GM19240 (cell line): Measurements from ENCODE around the gene MSI2.

Source experiments
- DNase-seq: peaks from one replicate; pipeline ENCODE4 v3.0.0; 2011; ENCODE audit warnings: low spot score; ENCODE audit not compliant: insufficient read length

MSI2 gene

DNA sequence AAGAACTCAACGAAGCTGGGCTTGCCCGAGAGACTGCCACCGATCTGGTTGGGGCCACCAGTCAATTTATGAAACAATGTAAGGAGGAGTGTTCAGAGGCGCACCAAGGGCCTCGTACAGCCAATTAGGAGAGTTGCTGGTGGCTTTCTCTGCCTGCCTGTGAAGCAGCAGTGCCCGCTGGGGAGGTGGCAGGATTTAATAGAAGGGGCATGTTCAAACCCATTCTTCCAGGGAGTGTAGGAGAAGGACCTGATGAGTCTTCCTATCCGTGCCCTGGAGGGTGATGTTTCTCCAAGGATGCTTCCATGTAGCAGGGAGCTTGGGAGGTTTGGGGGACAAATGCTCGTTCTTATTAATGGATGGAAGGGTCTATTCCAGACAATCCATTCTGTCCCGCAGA is 310.4 kb downstream of the MSI2 start:
- no peak for DNase-seq

DNA sequence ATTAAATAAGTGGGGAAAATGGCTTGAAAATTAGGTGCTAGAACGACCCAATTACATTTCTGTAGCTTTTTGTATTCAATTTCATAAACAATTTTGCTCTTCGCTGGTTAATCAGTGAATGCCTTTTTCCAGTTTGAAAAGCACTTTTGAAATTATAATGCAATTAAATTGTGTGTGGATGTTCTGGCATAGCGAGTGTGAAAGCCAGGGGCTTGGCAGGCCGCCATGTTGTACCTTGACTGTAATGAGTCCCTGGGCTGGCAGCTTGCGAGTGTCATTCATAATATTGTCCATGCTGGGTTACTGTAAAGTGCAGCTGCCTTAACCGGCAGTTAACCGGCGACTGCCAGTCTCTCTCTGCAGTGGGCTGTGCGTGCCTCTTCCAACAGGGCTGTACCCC is 310.9 kb downstream of the MSI2 start:
- DNase-seq: no peak

DNA sequence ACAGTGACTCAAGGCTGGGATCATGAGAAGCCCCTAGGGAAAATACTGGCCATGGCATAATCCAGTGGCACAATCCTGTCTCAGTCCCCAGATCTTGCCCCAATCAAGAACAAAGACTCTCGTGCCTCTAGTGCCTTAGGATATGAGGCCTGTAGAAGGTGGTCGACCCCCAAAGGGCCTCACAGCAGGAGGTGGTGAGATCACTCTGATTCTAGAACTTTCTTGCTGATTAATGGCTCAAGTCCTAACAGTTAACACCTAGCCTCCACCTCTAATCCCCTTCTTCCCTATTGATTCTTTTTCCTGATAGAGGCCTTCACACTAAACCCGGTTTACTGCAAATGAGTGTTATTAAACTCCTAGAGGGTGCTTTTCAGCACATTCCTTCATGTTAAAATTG is 312.0 kb downstream of the MSI2 start:
- no peak for DNase-seq

DNA sequence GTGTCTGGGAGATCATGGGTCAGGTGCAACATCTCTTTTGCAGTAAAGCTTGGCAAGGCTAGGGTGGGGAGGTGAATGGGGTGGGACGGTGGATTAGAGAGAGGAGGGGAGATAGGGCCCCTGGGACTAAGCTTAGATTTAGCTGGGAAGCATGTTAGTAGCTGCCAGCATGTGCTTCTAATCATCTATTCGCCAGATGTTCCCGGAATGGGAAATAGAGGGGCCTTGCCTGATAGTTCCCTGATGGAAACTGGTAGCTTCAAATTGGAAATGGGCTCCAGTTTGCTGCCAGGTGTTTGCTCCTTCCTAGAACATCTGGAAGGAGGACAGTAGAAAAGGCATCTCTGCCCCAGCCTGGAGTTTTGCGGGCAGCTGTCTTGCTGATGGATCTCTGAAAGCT is 312.7 kb downstream of the MSI2 start:
- no peak for DNase-seq

DNA sequence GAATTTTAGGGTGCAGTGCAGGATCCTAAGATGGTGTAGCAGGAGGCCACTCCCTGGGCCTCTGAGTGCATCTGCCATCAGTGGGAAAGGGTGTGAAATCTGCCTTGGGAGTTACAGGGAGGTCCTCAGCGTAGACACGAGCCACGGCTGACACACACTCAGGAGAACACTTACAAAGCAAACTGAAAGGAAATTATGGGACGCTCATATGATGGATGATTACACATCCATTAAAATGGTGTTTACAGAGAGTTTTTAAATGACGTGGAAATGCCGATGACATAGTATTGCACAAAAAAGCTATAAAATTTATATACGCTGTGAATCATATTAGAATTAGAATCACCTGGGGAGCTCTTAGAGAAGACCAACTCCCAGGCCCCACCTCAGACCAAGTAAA is 313.5 kb downstream of the MSI2 start:
- no peak for DNase-seq

DNA sequence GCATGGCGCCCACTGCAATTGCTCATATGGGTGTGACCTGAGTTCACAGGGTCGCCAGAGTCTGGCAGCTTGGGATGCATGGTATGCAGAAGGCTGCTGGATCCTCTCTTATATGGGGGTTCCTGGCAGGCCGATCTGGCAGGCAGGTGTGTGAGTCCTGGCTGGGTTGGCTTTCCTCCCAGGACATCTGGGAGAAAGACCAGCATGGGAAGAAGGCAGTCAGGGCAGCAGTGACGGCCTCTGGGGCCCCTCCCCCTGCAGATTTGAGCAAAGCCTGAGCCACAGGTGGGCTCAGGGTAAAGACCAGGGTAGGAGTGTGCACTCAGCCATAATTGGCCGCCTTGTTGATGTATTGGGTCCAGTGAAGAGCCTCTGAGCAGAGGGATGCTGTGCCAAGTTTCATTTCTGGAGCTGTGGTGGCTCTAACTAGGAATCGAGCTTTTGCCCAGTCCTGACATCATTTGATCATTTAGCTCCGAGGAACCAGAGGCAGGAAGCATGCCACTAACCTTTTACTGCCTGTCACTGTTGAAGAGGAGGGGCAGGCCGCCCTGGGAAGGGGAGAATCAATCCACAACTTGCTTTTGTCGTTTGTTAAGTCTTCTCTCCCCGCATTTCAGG is 314.5 kb downstream of the MSI2 start:
- DNase-seq: no peak

DNA sequence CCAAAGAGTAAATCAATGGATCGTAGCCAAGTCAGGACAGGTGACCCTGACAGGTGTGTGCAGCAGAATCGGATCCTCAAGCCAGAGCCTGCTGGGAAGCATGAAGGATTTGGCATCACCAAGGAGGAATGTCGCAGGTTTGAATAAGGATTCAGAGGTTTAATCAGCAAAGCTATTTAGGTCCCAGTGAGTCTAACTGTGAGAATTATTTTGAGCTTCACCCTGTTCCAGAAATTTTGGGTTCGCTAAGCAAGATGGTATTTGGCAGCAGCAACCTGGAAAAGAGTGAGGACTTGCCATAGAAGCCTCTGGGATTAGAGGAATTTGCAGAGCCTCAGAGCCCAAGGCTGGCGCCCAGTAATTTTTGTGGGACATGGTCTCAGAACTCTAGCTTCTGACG is 315.7 kb downstream of the MSI2 start:
- no peak for DNase-seq

DNA sequence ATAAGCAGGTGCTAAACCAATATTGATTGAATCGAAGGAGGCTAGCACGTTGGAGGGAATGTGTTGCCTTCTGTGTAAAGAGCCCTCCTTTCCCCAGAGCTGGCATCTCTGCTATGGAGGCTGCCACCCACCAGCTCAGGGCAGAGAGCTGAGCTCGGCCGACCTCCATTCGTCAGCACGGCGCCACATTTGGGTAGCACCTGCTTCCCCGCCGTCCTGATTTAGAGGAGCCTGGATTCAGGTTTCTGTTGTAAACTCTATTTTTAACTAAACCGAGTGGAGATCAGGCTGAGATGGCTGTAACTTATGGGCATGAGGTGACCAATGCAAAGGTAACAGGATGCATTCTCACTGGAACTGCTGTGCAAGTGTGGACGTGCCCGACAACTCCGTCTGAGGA is 316.3 kb downstream of the MSI2 start:
- no peak for DNase-seq

DNA sequence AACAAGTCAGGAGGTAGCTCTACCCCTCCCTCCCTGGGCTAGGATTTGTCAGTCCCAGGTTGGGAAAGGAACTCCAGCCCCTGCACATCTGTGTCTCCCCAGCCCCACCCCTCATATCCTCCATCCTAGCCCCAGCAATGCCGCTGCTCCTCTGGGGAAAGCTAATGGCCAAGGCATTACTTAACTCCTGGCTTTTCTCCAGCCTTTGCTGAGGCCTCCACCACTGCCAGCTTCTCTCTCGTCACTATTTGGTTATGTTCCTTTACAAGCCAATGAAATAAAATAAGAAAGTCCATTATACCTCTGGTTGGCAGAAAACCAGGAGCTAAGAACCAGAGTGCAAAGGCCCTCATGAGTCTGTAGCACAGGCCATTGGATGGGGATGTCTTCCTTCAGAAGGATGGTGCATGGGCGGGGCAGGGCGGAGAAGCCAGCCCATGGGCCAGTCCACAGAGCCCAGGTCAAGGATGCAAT is 317.8 kb downstream of the MSI2 start:
- no peak for DNase-seq

DNA sequence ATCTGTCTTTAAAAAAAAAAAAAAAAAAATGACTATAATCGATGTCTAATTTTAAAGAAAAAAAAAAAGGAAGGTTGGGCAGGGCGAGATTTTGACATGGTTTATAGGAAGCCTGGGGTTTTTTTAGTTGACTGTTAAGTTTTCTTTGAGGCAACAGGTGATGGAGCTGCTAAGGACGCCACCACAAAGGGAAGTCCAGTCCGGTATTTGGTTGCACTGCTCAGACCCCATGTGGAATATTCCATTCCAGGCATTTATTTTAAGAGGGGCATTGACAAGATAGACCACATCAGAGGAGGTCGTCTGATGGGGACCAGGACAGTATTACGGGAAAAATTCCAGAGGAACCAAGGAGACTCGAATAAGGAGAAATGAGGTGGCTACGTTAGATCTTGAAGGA is 320.4 kb downstream of the MSI2 start:
- DNase-seq: no peak

DNA sequence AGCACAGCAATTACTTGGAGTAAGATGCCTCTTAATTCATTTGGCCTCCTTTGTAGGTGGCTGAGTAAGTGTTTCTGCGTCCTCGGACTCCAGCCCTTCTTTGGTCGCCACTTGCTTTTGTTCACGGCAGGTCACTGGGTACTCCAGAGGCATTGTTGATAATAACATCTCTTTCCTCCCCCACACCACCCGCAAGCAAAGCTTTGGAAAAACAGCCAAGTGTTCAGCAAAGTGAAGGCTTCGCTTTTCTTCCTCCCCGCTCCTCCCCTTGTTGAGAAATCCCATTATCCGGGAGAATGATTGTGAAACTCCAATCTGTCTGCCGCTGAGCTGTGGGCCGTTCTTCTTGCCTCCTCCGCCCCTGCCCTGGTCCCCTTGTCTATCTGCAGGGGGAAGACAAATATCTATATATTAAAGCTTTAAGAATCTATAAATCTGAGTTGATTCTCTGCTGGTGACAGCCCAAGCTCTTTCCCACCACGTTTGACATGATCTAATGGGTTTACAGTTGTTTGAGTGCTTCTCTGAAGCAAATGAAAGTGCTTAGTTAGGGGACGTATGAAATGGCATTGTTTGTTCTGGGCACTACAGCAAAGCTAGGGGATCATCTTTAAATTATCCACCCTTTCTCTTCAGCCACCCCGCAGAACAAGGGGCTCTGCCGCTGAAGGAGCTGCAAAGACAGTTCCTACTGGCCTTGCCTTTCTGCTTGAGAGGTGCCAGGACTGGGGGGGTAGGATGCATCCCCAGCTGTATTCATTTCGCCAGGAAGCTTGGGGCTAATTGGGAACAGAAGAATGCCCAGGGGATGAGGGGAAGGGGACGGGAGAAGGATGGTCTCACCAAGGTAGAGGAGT is 321.7 kb downstream of the MSI2 start:
- DNase-seq: no peak

DNA sequence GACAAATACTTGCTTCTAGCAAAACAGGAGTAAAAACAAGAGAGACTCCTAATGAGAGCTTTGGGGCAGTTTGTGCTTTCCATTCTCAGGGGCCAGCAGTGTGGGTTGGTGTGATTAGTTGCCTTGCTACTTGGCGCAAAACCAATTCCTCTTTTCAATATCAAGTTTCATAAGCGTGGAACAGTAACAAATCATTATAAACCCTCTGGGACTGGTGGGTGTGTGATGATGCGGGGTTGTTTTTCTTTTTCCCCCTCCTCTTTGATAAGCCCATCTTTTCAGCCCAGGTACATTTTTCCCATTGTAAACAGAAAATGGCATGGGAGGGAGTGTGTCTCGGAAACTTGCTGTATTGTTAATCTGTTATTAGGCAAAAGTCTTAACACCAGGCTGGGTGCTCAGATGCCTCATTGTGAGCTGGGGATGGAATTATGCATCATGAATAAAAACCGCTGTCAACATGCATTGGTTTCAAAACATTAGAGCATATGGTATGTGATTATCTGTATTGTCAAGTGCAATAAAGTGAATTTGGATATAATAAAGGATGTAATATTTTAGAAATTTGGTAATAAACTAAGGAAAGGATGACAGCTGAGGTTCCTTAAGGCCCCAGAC is 322.4 kb downstream of the MSI2 start:
- no peak for DNase-seq

DNA sequence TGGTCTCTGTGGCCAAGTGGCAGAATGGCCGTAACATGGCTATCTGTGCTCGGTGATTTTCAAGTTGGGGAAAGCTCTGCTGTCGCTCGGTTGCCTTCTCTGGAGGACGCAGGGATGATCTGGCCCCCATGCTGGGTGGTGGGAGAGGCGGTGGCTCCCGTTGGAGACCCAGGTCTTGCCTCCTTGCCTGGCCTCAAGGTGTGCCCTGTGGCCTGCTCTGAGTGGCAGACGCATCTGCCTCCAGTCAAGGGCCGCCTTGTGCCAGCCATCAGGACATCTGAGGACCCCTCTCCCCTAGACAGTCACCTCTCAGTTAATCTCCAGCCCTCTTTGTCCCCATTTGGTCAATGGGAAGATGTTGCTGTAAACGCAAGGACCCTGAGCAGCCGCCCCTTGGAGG is 322.9 kb downstream of the MSI2 start:
- DNase-seq: no peak

DNA sequence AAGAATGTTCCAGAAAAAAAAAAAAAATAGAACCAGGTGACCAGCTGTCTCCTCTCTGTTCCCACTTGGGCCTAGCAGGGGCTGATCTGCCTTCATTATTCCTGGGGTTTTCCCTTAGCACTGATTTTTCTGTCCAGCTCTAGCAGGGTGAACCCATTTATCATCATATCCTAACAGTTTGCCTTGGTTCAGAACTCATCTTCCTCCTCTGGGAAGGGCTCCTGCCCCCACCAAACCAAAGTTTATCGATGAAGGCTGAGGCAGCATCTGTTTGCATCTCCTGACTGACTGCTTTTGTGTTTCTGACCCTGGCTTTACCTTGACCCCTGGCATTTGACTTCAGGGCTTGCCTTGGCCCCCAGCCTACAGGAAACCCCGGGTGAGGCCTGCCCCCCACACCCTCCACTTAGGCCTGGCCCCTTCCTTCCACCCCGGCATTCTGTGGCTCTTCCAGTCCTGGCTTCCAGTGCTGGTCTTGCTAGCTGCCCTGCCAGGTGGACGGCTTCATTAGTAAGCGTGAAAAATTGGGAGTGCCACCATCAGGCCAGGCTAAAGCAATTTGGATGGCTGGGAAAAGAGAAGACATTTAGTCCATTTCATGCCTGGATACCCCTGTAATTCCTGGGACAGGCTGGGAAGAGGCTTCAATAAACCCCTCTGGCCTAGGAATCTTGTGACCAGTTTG is 323.9 kb downstream of the MSI2 start:
- no peak for DNase-seq

DNA sequence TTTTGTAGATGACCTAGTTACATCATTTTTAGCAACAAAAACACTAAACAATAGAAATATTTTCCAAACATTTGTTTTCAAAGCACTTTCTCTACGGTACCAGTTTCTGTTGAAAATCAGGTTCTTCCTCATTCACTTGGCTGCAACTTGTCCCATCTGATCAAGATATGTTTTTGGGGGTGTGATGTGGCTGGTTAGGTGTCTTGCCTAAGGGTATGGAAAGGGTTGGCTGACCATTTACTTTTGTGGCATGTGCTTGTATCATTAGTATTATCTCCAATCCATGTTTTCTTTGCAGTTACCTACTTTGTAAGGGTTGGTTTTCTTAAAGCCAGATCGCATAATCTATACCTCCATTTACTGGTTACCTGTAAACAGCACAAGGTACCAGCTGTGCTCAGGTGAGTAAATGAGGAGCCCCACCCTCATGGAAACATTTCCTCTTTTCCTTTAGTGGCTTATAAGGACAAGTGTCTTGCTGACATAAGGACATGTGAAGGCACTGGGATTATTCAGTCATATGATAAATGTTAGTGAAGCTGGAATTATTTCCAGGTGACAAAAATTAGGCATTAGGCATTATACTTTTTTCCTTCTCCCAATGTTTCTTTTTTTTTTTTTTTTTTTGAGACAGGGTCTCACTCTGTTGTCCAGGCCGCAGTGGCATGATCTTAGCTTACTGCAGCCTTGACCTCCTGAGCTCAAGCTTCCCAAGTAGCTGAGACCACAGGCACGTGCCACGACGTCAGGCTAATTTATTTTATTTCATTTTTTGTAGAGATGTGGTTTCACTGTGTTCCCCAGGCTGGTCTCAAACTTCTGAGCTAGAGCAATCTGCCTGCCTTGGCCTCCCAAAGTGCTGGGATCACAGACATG is 326.8 kb downstream of the MSI2 start:
- DNase-seq: no peak

DNA sequence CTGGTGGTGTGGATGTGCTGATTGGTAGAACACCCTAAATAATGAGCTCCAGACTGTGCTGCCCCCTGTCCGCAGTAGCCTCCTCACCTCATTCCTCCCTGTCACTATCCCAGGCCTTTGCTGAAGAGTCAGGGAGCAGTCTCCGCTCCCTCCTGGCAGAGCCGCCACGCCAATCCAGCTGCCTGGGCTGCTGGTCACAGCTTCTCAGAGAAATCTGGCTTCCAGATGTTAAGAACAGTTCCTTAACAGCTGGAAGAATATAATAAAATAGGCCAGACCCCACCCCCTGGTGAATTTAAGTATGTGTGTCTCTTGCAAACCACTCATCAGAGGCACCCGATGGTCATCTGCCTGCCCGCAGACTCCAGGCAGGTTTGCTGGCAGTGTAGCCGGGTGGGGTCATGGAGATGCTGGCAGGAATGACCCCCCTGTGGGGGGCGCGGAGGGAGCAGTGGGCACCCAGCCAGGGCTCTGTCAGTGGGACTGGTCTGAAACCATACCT is 327.8 kb downstream of the MSI2 start:
- no peak for DNase-seq

DNA sequence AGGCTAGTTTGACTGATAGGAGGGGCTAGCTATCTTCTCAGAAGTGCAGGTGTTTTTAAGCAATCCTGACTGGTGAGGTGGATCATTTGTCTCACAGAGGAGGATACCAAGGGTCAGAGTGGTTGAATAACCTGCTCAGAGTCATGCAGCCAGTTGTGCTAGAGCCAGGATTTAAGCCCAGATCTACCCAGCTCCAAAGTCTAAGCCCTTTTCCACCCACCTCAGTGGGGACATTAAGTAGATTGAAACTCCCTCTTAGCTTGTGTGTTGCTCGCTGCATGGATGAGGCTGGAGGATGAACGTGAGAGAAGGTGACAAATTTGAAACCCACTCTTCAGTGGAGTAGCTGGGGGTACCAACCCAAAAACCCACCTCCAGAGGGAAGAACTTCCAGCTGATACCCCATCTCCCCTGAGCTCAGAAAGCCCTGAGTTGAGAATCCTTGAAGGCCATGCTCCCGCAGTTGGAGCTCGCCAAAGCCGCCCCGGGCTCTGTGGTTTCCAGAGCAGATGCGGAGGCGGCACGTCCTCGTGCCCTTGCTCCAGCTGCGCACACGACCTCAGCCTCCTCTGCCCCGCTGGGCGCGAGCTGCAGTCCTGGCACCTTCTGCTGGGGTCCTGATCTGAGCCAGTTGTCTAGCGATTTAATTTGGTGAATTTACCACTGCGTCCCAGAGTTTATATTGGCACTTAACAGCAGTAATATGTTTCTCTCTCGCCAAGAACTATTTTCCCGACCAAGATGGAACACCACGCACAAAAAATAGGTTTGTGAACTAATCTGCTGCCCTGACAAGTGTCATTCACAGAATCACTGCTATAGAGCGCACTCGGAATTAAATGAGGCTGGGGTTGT is 329.2 kb downstream of the MSI2 start:
- no peak for DNase-seq

DNA sequence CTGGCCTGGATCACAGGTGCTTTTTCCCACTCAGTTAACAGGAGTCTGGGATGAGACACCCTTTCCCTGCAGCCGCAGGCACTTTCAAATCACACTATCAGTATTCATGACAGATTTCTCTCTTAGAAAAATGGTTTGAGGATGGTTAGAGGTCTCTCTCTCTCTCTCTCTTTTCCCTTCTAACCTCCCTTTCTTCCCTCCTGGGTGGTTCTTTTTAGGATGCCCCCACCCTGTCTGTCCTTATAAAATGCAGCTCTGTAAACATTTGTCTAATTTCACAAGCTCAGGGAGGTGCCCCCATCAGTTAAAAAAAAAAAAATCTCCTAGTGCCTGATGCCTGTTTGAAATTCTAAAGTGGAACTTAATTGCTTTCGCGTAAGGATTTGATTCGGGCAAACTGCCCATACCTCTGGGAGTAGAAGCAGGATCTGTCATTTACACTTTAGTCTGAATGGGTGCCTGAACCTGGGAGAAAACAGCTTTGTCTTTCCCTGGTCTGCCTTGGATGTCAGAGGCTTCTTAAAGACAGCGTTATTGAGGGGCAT is 329.9 kb downstream of the MSI2 start:
- DNase-seq: no peak

DNA sequence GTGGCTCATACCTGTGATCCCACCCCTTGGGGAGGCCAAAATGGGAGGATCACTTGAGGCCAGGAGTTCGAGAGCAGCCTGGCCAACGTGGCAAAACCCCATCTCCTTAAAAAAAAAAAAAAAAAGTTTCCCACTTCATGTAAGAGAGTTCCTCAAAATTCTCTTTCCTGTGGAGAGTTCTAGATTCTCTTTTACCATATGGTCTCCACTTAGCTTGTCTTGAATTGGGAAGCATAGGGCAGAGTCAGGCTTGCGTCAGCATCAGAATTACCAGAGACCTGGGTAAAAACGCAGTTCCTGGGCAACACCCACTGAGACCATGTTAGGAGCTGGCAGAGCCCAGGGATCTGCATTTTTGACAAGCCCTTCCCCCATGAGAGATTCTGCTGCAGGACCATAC is 330.4 kb downstream of the MSI2 start:
- no peak for DNase-seq
